C4-2B (cell line): ENCODE results near the gene INF2.

ENCODE experiments used
- H3K27ac ChIP-seq: fragments of 450-650 bp; 2 replicates; pipeline ENCODE4 v1.5.1; 2017
- CTCF ChIP-seq: fragments of 450-650 bp; conservative IDR thresholded peaks from 2 replicates; pipeline ENCODE4 v1.5.1; 2017; ENCODE audit warnings: mild to moderate bottlenecking
- ZFX ChIP-seq: fragments of 450-650 bp; IDR thresholded peaks from 2 replicates; pipeline ENCODE4 v1.6.1; 2017

The INF2 gene

DNA sequence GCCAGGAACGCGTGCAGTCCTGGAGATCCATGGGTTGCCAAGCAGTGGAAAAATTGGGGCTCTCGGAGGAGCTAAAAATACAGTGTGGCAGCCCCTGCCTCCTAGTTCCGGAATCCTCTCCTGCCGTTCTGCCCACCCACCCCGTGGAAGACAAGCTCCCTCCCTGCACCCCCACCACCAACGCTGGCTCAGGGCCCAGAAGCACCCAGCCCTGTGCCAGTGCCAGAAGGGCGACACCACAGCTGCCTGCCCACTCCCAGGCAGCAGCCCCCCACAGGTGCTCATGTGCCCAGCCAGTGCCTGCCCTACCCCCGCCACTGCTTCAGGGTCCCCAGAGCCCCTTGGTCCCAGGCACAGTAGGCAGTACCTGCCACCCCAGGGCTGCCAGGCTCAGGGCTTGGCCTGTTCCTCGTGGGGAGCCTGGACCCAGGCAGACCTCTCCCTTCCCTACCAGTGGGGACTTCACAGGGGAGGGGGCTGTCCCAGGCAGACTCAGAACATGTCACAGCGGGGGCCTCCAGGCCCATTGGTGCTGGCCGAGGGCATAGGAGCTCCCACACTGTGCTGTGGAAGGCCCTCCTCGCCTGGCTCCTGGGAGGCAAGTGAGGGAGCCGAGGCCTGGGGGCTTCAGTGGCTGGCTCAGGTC is 7.4 kb downstream of the INF2 start:
- TF ChIP-seq ZFX (no peak), CTCF (no peak)
- no peak overlapping the region for H3K27ac ChIP-seq

DNA sequence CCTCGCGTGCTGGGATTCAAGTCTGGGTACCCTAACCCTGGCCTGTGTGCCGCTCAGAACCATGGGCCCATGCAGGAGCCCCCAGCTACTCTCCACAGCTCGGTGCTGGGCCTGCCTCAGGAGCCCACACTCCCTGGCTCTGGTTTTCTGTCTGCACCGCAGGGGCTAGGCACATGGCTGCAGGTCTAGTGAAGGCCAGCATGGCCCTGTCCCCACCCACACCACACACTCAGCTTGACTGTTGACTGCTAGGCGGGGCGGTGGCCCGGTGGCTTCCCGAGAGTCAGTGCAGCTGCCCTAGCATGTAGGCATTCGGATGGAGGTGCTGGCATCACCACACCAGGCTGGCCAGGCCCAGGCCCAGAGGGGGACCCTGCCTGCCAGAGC is 7.9 kb downstream of the INF2 start:
- no peak overlapping the region for H3K27ac ChIP-seq
- no peak for TF ChIP-seq ZFX
- TF ChIP-seq CTCF = no peak

- TF ChIP-seq CTCF (no peak), ZFX (no peak)
- H3K27ac ChIP-seq = no peak overlapping the region
These were observed 8.6 kb downstream of the INF2 start for GRCh38 chr14:104697892-104698583.

GRCh38 chr14:104698688-104699425 is 9.4 kb downstream of the INF2 start:
- H3K27ac ChIP-seq = no peak overlapping the region
- no peak for TF ChIP-seq CTCF
- TF ChIP-seq ZFX = no peak

GRCh38 chr14:104699426-104699748 is 10.0 kb downstream of the INF2 start:
- no peak overlapping the region for H3K27ac ChIP-seq
- TF ChIP-seq CTCF (no peak), ZFX (no peak)

DNA sequence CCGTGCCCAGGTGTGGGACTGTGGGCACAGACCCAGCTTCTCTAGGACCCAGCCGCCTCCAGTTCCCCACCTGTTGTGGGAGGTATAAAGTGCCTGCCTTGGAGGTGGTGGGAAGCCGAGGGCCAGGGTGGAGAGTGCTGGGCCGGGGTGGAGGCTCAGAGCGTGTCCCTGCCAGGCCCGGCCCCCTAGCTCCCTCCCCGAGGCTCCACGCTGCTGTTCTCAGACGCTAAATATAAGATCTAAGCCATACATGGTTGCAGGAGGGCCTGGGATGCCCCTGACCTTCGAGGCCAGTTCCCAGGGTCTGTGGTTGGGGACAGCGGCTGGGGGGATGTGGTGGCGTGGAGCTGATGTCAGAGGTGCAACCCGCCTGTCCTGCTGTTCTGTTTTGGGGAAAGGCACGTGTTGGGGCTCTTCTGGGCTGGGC is 10.8 kb downstream of the INF2 start:
- TF ChIP-seq CTCF (no peak), ZFX (no peak)
- H3K27ac ChIP-seq = no peak overlapping the region

DNA sequence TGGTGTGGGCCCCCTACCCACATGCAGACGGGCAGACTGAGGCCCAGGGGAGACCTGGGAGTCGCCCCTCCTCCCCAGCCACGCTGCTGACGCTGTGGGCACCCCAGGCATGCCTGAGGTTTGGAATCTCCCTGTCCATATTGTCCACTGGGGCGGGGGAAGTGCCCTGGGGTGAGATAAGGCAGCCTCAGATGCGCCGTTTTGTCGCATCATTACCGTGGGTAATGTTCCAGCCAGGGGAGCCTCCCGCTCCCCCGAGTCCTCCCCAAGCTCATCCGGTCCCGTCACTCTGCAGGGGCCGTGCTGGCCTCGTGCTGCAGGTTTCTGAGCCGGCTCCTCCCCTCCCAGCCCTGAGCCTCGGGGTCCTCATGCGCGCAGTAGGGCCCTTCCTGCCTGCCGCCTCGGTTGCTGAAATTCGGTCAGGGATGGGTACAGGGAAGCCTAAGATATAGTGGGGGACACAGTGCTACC is 11.4 kb downstream of the INF2 start:
- TF ChIP-seq ZFX = no peak
- TF ChIP-seq CTCF = no peak

More for the DNA sequence above, 11.4 kb downstream of the INF2 start:
- H3K27ac ChIP-seq = no peak overlapping the region
